Pancreas (tissue), 10 donors: Measurements from ENCODE around the gene TMEM247. TPM values are rescaled to one million over a fixed set of nuclear protein-coding genes. Genes with fewer than 3 reads are reported as not detected.

Experiments
- ATAC-seq, 4 donors: fragments of 200-7000 bp; cut with Tn5 transposase; one replicate each; pipeline versions ENCODE4 v1.8.0 to v1.9.1; 2020; ENCODE audit warnings: mild to moderate bottlenecking in 4 of 4, moderate library complexity in 4 of 4
- DNase-seq, 6 donors: peaks; one replicate each; pipeline ENCODE4 v3.0.0-alpha.2; 2020
- FAIRE-seq: peaks from 2 replicates; lab custom pipeline; 2012; peaks lifted over from hg19 to GRCh38; lab: Jason Lieb, UNC
- H3K27ac ChIP-seq, 4 donors: fragments of 200-600 bp; sonication (generic); 1 replicate in 3 of 4; 2 replicates in 1 of 4; pipeline versions ENCODE4 v1.5.0 to v1.8.0; 2020
- H3K27me3 ChIP-seq, 4 donors: fragments of 200-600 bp; one replicate each; pipeline ENCODE4 v1.8.0; 2021
- H3K36me3 ChIP-seq, 3 donors: fragments of 200-600 bp; sonication (generic) in 1 of 3; one replicate each; pipeline versions ENCODE4 v1.5.0 to v1.8.0; 2020 to 2021
- H3K4me1 ChIP-seq, 3 donors: fragments of 200-600 bp; one replicate each; pipeline ENCODE4 v1.8.0; 2021
- H3K4me3 ChIP-seq, 4 donors: fragments of 200-600 bp; sonication (generic) in 2 of 4; one replicate each; pipeline versions ENCODE4 v1.5.0 to v1.8.0; 2020 to 2021
- H3K9me3 ChIP-seq, 4 donors: fragments of 200-600 bp; one replicate each; pipeline ENCODE4 v1.8.0; 2021
- WGBS, 2 donors: extraction: QIAGEN DNeasy Blood & Tissue Kit; methylation state at CpG; one replicate each; pipeline ENCODE4 v1.1.7; 2013; 5-methylcytosine and 5-hydroxymethylcytosine counted together
- intact Hi-C, 3 donors: fragments of 100-400 bp; cut with DNase I; formaldehyde crosslinking; loops; one replicate each; pipeline versions ENCODE4 v1.11.1 to v1.14.2; 2022
- polyA plus RNA-seq, 2 donors: library from polyadenylated mRNA; stranded (reverse); fragments of 200-250 nt; gene quantifications; one replicate each; pipeline ENCODE4 v1.2.3, GENCODE V29; 2013
- total RNA-seq, 6 donors: library from RNA; stranded (reverse); fragmentation: NEBNext Ultra II Directional in 4 of 6; extraction: Animal tissue kit (Norgen Biotek cat#: 25700) in 4 of 6; gene quantifications; one replicate each; pipeline versions ENCODE4 v1.2.1 to v1.2.4, GENCODE V29; 2021 to 2023
- TF ChIP-seq, protein P1 (sequence below), 4 donors: fragments of 200-600 bp; sonication (generic) in 3 of 4; IDR thresholded peaks; one replicate each; pipeline versions ENCODE4 v1.5.0 to v1.8.0; 2021; ENCODE audit warnings: antibody characterized with exemption in 4 of 4
- donor health status: healthy with polysubstance abuse.
- donor health status: DM: no; HTN: no; CAD: no; lungs with moderate emphysema.
- donor health status: DM: no; HTN: no; CAD: no.
- donor health status: control.
- donor health status: control.
- donor health status: Bipolar disorder and iron deficiency.
- donor health status: DM: yes; HTN: yes; CAD: no.
- donor health status: DM: no; HTN: no; CAD: no.
- donor health status: DM: no; HTN: no; CAD: no.
- donor health status: DM: yes; HTN: yes; CAD: no.

TMEM247 gene
- total and polyA plus RNA-seq, 8 donors, result not detected

DNA sequence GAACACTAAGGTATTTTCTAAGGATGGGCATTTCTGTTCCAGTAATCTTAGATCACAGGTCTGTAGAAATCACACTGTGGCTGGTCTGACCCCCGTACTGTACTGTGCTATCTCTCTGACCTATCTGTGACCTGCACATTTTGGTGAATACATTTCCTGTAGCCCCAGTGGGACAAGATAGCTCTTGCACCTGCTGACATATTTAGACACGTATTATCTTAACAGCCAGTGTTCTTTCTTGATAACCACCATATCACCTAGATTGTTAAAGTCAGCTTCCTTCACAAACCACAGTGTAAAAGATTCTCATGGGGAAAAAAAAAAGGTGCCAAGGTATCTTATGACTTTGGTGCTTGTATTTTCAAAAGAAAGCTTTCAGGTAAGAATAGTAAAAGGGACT is 39.8 kb upstream of the TMEM247 start:
- ATAC-seq, result peak in 1 of 4 donors; percentile 12
- Histone ChIP-seq H3K4me1 (no peaks in the 10 kb centered on the region), H3K9me3 (no peaks in the 10 kb centered on the region), H3K27me3 (no peaks in the 10 kb centered on the region), H3K4me3 (no peak overlapping the region), H3K36me3 (no peaks in the 10 kb centered on the region), H3K27ac (no peak overlapping the region)
- no peak for DNase-seq
- FAIRE-seq, result no peak
- TF ChIP-seq, protein P1, sequence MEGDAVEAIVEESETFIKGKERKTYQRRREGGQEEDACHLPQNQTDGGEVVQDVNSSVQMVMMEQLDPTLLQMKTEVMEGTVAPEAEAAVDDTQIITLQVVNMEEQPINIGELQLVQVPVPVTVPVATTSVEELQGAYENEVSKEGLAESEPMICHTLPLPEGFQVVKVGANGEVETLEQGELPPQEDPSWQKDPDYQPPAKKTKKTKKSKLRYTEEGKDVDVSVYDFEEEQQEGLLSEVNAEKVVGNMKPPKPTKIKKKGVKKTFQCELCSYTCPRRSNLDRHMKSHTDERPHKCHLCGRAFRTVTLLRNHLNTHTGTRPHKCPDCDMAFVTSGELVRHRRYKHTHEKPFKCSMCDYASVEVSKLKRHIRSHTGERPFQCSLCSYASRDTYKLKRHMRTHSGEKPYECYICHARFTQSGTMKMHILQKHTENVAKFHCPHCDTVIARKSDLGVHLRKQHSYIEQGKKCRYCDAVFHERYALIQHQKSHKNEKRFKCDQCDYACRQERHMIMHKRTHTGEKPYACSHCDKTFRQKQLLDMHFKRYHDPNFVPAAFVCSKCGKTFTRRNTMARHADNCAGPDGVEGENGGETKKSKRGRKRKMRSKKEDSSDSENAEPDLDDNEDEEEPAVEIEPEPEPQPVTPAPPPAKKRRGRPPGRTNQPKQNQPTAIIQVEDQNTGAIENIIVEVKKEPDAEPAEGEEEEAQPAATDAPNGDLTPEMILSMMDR (IDR thresholded peaks at IDR 0.05), result no peak
- intact Hi-C loops, result no loop called here
- 67 to 71% methylated on average over 2 of the region's 2 CpGs for WGBS, 2 donors

DNA sequence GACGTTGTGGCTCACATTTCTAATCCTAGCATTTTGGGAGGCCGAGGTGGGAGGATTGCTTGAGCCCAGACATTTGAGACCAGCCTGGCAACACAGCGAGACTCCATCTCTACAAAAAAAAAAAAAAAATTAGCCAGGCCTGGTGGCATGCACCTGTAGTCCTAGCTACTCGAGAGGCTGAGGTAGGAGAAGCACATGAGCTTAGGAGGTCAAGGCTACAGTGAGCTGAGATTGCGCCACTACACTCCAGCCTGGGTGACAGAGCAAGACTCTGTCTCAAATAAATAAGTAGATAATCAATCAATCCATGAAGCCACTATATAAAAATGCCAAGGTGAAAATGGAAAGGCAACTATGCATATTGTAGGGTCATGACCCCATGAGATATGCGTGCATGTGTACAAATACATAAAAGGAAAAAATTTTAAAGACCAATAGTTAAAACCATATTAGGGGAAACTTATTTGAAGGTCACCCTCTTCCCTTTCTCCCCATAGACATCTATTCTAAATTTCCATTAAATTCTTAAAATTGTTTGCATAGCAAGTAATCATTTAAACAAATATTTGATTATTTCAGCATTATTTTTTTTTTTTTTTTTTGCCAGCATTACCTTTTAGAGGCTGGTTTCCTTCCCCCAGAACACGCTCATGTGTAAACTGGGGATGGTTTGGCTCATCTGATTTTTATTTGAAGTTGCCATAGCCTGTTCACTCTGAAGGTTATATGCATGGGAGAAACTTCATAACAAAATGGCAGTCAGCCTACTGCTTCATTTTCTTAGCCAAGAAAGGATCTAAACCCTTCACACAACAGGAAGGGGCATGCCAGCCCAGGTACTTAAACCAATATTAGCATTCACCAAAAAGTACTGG is 37.3 kb upstream of the TMEM247 start:
- TF ChIP-seq, protein P1 (IDR thresholded peaks at IDR 0.05), result no peak
- WGBS, 2 donors, result 60% methylated on average over 7 of the region's 7 CpGs
- H3K9me3 ChIP-seq, result no peaks in the 10 kb centered on the region
- H3K4me1 ChIP-seq, result no peaks in the 10 kb centered on the region
- no peak overlapping the region for H3K4me3 ChIP-seq
- no peak overlapping the region for H3K27ac ChIP-seq
- no peak for DNase-seq
- peak in 2 of 4 donors; percentile 19 to 58 for ATAC-seq
- FAIRE-seq, result no peak
- no peaks in the 10 kb centered on the region for H3K27me3 ChIP-seq
- intact Hi-C loops, result no loop called here
- H3K36me3 ChIP-seq, result no peaks in the 10 kb centered on the region

DNA sequence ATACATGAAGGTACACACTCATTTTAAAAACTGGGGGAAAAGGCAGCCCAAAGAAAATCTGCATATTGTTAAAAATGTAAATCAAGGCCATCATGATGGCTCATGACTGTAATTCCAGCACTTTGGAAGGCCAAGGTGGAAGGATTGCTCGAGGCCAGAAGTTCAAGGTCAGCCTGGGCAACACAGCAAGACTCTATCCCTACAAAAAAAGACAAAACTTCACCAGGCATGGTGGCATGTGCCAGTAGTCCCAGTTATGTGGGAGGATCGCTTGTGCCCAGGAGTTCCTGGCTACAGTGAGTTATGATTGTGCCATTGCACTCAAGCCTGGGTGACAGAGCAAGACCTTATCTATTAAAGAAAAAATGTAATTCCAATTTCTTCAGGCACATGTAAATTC is 34.6 kb upstream of the TMEM247 start:
- DNase-seq, result no peak
- H3K4me1 ChIP-seq, result no peaks in the 10 kb centered on the region
- no peak for FAIRE-seq
- H3K9me3 ChIP-seq, result no peaks in the 10 kb centered on the region
- no peak overlapping the region for H3K4me3 ChIP-seq
- 80 to 90% methylated on average over 2 of the region's 2 CpGs for WGBS, 2 donors
- intact Hi-C loops, result no loop called here
- H3K27ac ChIP-seq, result no peak overlapping the region
- no peaks in the 10 kb centered on the region for H3K36me3 ChIP-seq
- ATAC-seq, result no peak
- no peaks in the 10 kb centered on the region for H3K27me3 ChIP-seq
- TF ChIP-seq, protein P1 (IDR thresholded peaks at IDR 0.05), result no peak

DNA sequence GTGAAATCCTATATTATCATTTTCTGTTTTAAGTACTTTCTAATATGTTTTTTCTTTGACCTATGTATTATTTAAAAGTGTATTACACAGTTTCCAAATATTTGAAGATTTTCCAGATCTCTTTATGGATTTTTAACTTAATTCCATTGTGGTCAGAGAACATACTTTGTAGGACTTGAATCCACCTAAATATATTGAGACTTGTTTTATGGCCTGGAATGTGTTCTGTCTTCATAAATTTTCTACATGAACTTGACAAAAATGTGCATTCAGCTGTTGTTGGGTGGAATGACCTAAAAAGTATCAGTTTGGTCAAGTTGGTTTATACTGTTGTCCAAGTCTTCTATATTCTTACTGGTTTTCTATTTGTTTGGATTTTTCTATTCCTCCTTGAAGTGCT is 33.8 kb upstream of the TMEM247 start:
- H3K4me1 ChIP-seq, result no peaks in the 10 kb centered on the region
- DNase-seq (no peak), ATAC-seq (no peak), FAIRE-seq (no peak)
- no peak overlapping the region for H3K4me3 ChIP-seq
- no peaks in the 10 kb centered on the region for H3K36me3 ChIP-seq
- no peaks in the 10 kb centered on the region for H3K27me3 ChIP-seq
- no peak overlapping the region for H3K27ac ChIP-seq
- TF ChIP-seq, protein P1 (IDR thresholded peaks at IDR 0.05), result no peak
- H3K9me3 ChIP-seq, result no peaks in the 10 kb centered on the region
- intact Hi-C loops, result no loop called here
